Neural progenitor cell (in vitro differentiated cells): Measurements from ENCODE around the gene MEMO1.

Experiments used
- CTCF ChIP-seq: fragments of 200-600 bp; sonication (generic); IDR thresholded peaks from 2 replicates; pipeline ENCODE4 v1.5.1; 2017; ENCODE audit warnings: antibody characterized with exemption, mild to moderate bottlenecking
- EZH2 ChIP-seq: fragments of 200-600 bp; sonication (generic); IDR thresholded peaks from 2 replicates; pipeline ENCODE4 v1.6.1; 2017; ENCODE audit warnings: antibody characterized with exemption, mild to moderate bottlenecking, moderate library complexity
- EZH2phosphoT487 ChIP-seq: fragments of 200-600 bp; sonication (generic); IDR thresholded peaks from 2 replicates; pipeline ENCODE4 v1.6.1; 2017; ENCODE audit warnings: antibody characterized with exemption

GRCh38 chr2:31967790-31968189 lies 43.0 kb downstream of the MEMO1 start:
- TF ChIP-seq CTCF: no peak
- no peak for TF ChIP-seq EZH2phosphoT487
- TF ChIP-seq EZH2: no peak
